Stomach (tissue), 4 donors: Measurements from ENCODE around the gene EFL1.

Experiments
- EP300 ChIP-seq: sonication (generic); formaldehyde crosslinking; IDR thresholded peaks from one replicate; pipeline ENCODE4 v1.6.1; 2017; ENCODE audit warnings: antibody characterized with exemption
- POLR2A ChIP-seq, 4 donors: fragments of 450-650 bp; IDR thresholded peaks; one replicate each; pipeline ENCODE4 v1.6.1; 2016; ENCODE audit warnings: antibody characterized with exemption in 4 of 4, control low read depth in 2 of 4, mild to moderate bottlenecking in 1 of 4, moderate library complexity in 1 of 4
- POLR2AphosphoS5 ChIP-seq, 3 donors: sonication (generic); formaldehyde crosslinking; IDR thresholded peaks; one replicate each; pipeline ENCODE4 v1.6.1; 2016; ENCODE audit warnings: antibody characterized with exemption in 3 of 3
- TF ChIP-seq, protein P1 (sequence below), 7 experiments: fragments of 450-650 bp in 4 of 7; fragments of 200-600 bp in 3 of 7; sonication (generic) in 3 of 7; IDR thresholded peaks; one replicate each; pipeline ENCODE4 v1.5.1; 2016 to 2019; ENCODE audit warnings: antibody characterized with exemption in 7 of 7, control low read depth in 2 of 7, mild to moderate bottlenecking in 1 of 7

DNA sequence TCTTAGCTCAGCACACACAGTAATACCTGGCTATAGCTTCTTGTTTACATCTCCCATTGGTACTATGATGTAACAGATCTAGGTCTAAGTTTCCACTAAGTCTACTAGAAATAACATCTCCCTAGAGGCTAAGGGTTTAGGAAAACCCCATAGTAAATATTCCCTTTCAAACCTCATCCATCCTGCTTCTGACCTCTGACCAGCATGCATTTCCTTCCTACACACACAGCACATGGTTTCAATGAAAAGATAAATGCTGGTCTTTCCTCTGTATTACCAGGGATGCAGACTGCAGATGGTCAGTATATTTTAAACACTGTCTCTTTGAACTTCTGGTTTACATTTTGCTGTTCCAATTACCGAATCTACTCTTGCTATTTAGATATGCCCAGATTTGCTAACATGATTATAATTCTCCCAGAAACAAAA, 96.6 kb downstream of the EFL1 start:
- TF ChIP-seq, protein P1, sequence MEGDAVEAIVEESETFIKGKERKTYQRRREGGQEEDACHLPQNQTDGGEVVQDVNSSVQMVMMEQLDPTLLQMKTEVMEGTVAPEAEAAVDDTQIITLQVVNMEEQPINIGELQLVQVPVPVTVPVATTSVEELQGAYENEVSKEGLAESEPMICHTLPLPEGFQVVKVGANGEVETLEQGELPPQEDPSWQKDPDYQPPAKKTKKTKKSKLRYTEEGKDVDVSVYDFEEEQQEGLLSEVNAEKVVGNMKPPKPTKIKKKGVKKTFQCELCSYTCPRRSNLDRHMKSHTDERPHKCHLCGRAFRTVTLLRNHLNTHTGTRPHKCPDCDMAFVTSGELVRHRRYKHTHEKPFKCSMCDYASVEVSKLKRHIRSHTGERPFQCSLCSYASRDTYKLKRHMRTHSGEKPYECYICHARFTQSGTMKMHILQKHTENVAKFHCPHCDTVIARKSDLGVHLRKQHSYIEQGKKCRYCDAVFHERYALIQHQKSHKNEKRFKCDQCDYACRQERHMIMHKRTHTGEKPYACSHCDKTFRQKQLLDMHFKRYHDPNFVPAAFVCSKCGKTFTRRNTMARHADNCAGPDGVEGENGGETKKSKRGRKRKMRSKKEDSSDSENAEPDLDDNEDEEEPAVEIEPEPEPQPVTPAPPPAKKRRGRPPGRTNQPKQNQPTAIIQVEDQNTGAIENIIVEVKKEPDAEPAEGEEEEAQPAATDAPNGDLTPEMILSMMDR (IDR thresholded peaks at IDR 0.05): no peak
- TF ChIP-seq POLR2A (IDR thresholded peaks at IDR 0.05) (no peak), POLR2AphosphoS5 (IDR thresholded peaks at IDR 0.05) (no peak), EP300 (no peak)
